WERI-Rb-1 (cell line): ENCODE measurements around the gene TP63.

ENCODE experiments used
- DNase-seq: peaks from one replicate; pipeline ENCODE4 v3.0.0-alpha.2; 2020
- H3K27ac ChIP-seq: fragments of 250-450 bp; sonication (Bioruptor Pico); 2 replicates; pipeline ENCODE4 v1.5.1; 2020; ENCODE audit warnings: mild to moderate bottlenecking, moderate library complexity
- H3K27me3 ChIP-seq: fragments of 250-450 bp; sonication (Bioruptor Pico); 2 replicates; pipeline ENCODE4 v1.5.1; 2021; ENCODE audit warnings: mild to moderate bottlenecking, low read depth, moderate library complexity; ENCODE audit not compliant: insufficient read depth, severe bottlenecking
- H3K36me3 ChIP-seq: fragments of 250-450 bp; sonication (Bioruptor Pico); 2 replicates; pipeline ENCODE4 v1.5.1; 2020; ENCODE audit warnings: mild to moderate bottlenecking, moderate library complexity
- H3K4me3 ChIP-seq: 2 replicates; pipeline ENCODE4 v1.5.1; 2011; ENCODE audit warnings: low read depth, mild to moderate bottlenecking, control low read depth, low read length
- H3K9me3 ChIP-seq: fragments of 250-450 bp; sonication (Bioruptor Pico); 2 replicates; pipeline ENCODE4 v1.5.1; 2021; ENCODE audit warnings: mild to moderate bottlenecking, moderate library complexity; ENCODE audit not compliant: severe bottlenecking
- CTCF ChIP-seq: IDR thresholded peaks from 2 replicates; pipeline ENCODE4 v1.5.1; 2011; ENCODE audit warnings: low read depth, mild to moderate bottlenecking, control low read depth, inconsistent platforms, low read length

Gene TP63

GRCh38 chr3:189629803-189630455 is 1.3 kb upstream of the TP63 start:
- no peak for TF ChIP-seq CTCF
- DNase-seq, result no peak

DNA sequence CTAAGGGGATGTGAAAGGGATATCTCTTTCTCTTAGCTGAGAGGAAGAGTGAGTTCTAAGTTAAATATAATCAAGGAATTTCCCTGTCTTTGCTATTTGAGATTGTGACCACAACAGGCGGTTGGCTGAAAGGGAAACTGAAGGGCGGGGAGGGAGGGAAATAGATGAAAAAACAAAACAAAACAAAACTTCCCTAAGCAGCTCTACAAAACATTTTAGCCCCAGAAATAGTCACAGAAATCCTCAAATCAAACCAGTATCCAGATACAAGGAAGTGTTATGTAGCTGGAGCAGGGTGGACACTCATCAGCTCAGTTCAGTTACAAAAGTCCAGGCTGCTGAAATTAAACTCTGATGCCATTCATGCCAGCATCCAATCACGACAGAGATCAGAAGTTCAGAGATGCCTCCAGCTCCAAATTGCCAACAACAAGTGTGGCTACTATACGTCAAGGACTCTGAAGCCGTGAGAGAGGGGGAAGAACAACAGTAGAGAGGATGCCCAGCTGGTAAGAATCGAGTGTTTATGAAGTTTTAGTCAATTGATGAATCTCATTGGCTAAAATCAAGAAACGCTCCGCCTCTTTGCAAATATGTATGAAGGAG is 319 bp upstream of the TP63 start:
- no peak for TF ChIP-seq CTCF
- Histone ChIP-seq H3K27me3 (no peaks in the 10 kb centered on the region), H3K9me3 (no peaks in the 10 kb centered on the region), H3K4me3 (no peak overlapping the region), H3K27ac (no peak overlapping the region), H3K36me3 (no peaks in the 10 kb centered on the region)
- DNase-seq, result no peak

More at GRCh38 chr3:189629803-189630455, 1.3 kb upstream of the TP63 start:
- Histone ChIP-seq H3K9me3 (no peaks in the 10 kb centered on the region), H3K27ac (no peak overlapping the region), H3K36me3 (no peaks in the 10 kb centered on the region), H3K4me3 (no peak overlapping the region), H3K27me3 (no peaks in the 10 kb centered on the region)

DNA sequence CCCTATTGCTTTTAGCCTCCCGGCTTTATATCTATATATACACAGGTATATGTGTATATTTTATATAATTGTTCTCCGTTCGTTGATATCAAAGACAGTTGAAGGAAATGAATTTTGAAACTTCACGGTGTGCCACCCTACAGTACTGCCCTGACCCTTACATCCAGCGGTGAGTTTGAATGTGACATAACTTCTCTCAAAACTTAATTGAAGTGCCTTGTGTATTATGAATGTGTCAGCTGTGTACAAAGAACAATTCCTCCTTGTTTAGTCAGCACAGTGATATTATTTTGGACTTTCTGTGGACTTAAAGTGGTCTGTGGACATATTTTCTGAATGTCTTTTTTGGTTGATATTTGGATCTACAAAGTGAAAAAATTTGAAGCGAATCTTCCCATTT is 220 bp downstream of the TP63 start:
- no peaks in the 10 kb centered on the region for H3K9me3 ChIP-seq
- no peak overlapping the region for H3K4me3 ChIP-seq
- no peak for DNase-seq
- no peaks in the 10 kb centered on the region for H3K36me3 ChIP-seq
- H3K27ac ChIP-seq, result no peak overlapping the region
- no peak for TF ChIP-seq CTCF
- no peaks in the 10 kb centered on the region for H3K27me3 ChIP-seq

DNA sequence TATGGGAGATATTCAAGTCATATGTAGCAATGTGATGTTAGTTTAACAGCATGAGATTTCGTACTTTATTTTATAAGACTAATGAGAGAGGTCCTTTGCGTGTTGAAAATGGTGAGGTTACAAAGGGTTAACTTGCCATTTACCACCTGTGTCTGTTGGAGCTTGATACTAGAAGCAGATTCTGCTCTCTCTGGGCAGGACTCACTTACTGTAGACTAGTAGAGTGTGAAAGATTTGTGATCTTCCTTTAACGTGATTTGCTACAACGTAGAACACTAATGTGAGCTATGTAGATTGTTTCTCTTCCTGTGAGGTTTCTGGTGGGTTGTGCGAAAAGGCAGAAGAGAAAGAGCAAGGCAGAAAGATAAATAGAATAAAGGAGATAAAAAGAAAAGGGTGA is 1.1 kb downstream of the TP63 start:
- H3K36me3 ChIP-seq, result no peaks in the 10 kb centered on the region
- H3K27me3 ChIP-seq, result no peaks in the 10 kb centered on the region
- no peak overlapping the region for H3K4me3 ChIP-seq
- H3K9me3 ChIP-seq, result no peaks in the 10 kb centered on the region
- H3K27ac ChIP-seq, result no peak overlapping the region
- DNase-seq, result no peak
- no peak for TF ChIP-seq CTCF

- TF ChIP-seq CTCF, result no peak
- Histone ChIP-seq H3K9me3 (no peaks in the 10 kb centered on the region), H3K4me3 (no peak overlapping the region), H3K36me3 (no peaks in the 10 kb centered on the region), H3K27ac (no peak overlapping the region), H3K27me3 (no peaks in the 10 kb centered on the region)
- no peak for DNase-seq
These were observed 4.2 kb downstream of the TP63 start for GRCh38 chr3:189635339-189635738.

- DNase-seq, result peak; percentile 4
- no peak for TF ChIP-seq CTCF
- no peak overlapping the region for H3K4me3 ChIP-seq
- no peaks in the 10 kb centered on the region for H3K9me3 ChIP-seq
- H3K27ac ChIP-seq, result no peak overlapping the region
- H3K27me3 ChIP-seq, result no peaks in the 10 kb centered on the region
- no peaks in the 10 kb centered on the region for H3K36me3 ChIP-seq
These were observed 4.9 kb downstream of the TP63 start for GRCh38 chr3:189636048-189636447.
